Measurements from ENCODE around the gene AGR3.

DNA sequence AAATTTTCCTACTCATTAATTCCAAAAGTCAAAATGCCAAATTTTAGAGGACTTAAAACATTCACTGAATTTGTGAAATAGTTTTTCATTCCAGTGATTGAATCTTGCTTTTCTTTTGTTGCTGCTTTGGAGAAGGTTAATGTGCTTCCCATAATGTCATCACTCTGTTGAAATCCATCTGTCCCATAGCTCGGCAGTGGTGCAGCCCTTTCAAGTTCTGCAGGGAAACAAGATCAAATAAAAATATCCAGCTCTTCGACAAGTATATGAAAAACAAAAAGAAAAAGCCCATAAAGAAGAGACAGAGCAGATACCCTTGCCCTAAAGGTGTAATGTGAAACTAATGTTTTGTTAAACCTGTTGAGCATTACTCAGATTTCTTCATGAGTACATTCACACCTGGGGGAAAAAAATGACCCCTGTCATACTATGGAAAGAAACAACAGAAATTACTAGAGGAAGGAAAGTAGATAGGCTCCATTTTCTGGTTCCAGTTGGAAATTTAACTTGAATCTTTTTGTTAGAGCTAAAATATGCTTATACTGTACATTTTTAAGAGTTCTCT, 35.1 kb downstream of the AGR3 start:
- TF ChIP-seq, protein P1, sequence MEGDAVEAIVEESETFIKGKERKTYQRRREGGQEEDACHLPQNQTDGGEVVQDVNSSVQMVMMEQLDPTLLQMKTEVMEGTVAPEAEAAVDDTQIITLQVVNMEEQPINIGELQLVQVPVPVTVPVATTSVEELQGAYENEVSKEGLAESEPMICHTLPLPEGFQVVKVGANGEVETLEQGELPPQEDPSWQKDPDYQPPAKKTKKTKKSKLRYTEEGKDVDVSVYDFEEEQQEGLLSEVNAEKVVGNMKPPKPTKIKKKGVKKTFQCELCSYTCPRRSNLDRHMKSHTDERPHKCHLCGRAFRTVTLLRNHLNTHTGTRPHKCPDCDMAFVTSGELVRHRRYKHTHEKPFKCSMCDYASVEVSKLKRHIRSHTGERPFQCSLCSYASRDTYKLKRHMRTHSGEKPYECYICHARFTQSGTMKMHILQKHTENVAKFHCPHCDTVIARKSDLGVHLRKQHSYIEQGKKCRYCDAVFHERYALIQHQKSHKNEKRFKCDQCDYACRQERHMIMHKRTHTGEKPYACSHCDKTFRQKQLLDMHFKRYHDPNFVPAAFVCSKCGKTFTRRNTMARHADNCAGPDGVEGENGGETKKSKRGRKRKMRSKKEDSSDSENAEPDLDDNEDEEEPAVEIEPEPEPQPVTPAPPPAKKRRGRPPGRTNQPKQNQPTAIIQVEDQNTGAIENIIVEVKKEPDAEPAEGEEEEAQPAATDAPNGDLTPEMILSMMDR (IDR thresholded peaks at IDR 0.05): no peak
- no peak for TF ChIP-seq POLR2A (IDR thresholded peaks at IDR 0.05)

All from esophagus squamous epithelium (tissue), 4 donors.